Measurements from ENCODE around the gene C19orf38. TPM values are rescaled to one million over a fixed set of nuclear protein-coding genes. Genes with fewer than 3 reads are reported as not detected.

C19orf38 gene
- total and polyA plus RNA-seq, 2 of the 4 experiments (the other 2 are of a cell fraction), result 0.18 to 0.19 TPM

DNA sequence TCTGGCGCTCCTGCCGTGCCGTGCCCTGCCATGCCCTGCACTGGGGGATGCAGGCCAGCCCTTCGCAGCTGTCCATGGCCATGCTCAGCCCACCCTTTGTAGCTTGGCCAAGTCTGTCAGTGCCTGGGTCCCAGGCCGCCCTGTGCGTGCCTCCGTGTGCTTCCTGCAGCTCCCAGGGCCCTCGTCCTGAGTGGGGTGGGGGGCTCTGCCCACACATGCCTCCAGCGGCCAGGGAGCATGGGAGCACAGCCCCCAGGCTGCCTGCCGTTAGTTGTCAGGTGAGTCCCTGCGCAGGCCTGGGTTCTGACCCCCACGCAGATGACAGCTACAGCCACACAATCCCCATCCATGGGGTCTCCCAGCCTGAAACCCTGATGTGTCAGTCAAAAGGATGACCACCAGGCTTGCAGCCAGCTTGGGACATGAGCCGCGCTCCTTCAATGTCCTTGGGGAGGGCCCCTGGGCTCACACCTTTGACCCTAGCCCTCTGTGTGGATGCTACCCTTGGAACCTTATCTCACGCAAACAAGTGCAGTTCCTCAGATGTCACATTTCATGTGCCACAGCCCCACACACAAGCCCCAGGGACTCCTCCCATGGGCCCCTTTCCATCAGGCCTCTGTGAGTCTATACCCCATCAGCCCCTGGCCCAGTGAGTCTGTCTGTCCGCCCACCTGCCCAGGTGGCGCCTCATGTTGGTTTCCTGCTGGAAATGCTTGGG, 36.7 kb upstream of the C19orf38 start:
- Histone ChIP-seq H3K27me3 (ENCODE audit: control insufficient read depth, insufficient read depth, low read length) (no peaks in the 10 kb centered on the region), H3K27ac (ENCODE audit: insufficient read depth, low read length) (peak overlapping the region; percentile 7; the same call in 1 of the 2 replicates), H3K56ac (ENCODE audit: extremely low read depth, insufficient read depth, low read length) (no peak overlapping the region), H3K4ac (ENCODE audit: low read depth, low read length) (peak overlapping the region; percentile 66), H2AFZ (replicated peaks; ENCODE audit: low read length, poor library complexity) (no peak overlapping the region), H3K18ac (ENCODE audit: low read depth, low read length) (no peak overlapping the region), H4K8ac (ENCODE audit: low read depth in 2 of 2, low read length in 2 of 2) (peak overlapping the region in 1 of 2 experiments; percentile 38; a peak in 1 of 4 replicates), H2AK5ac (ENCODE audit: low read depth, low read length) (peak overlapping the region; percentile 98), H3K79me1 (ENCODE audit: low read depth in 1 of 2, low read length in 2 of 2) (peaks cover 14 to 58% of the 10 kb centered on the region in 2 experiments; a peak in 3 of 4 replicates), H3K4me2 (ENCODE audit: low read depth, low read length) (no peak overlapping the region), H3K9me1 (ENCODE audit: insufficient read depth, low read length) (peaks cover 9% of the 10 kb centered on the region), H4K5ac (ENCODE audit: low read depth, low read length) (no peak overlapping the region), H3K4me1 (ENCODE audit: control insufficient read depth, insufficient read depth, low read length) (peaks cover 22% of the 10 kb centered on the region), H2BK5ac (ENCODE audit: low read depth, low read length, poor library complexity, severe bottlenecking) (peak overlapping the region; percentile 99), H2AK9ac (replicated peaks; ENCODE audit: low read depth, low read length, poor library complexity) (peak overlapping the region; percentile 76), H3K9ac (ENCODE audit: low read depth, low read length) (no peak overlapping the region), H4K20me1 (ENCODE audit: insufficient read depth, low read length) (peaks cover 3% of the 10 kb centered on the region), H2BK120ac (ENCODE audit: low read depth, low read length) (no peak overlapping the region), H4K91ac (ENCODE audit: insufficient read depth, low read depth, low read length) (no peak overlapping the region), H3K14ac (replicated peaks; ENCODE audit: low read depth, low read length) (no peak overlapping the region), H2BK20ac (ENCODE audit: low read depth, low read length) (no peak overlapping the region), H3K23ac (ENCODE audit: low read depth, low read length) (no peak overlapping the region), H3K9me3 (ENCODE audit: control insufficient read depth, insufficient read depth, low read length) (no peaks in the 10 kb centered on the region), H3K4me3 (ENCODE audit: insufficient read depth, low read depth, low read length) (no peak overlapping the region), H2BK15ac (ENCODE audit: low read depth, low read length) (no peak overlapping the region), H3K36me3 (ENCODE audit: control insufficient read depth, insufficient read depth, low read length) (peaks cover 59% of the 10 kb centered on the region)
- ATAC-seq (ENCODE audit: low read depth), result no peak
- BruUV-seq (replicated peaks), result no TSS peak
- intact Hi-C loops (cut with micrococcal nuclease), result no loop called here
- POLR2A ChIA-PET (ENCODE audit: unreplicated experiment), result no interaction called here
- dilution Hi-C loops (cut with HindIII; ENCODE audit: low sequenced_read_pairs, unreplicated experiment), result no loop called here
- WGBS, 2 experiments (ENCODE audit: extremely low coverage in 2 of 2, insufficient read length in 1 of 2), result 95% methylated on average over 15 of the region's 17 CpGs; no CpG with 5 or more reads in 1 of the 2 experiments
- CTCF ChIA-PET, result no interaction called here
- no peak for DNase-seq
- in situ Hi-C loops (cut with MboI; ENCODE audit: low sequenced_read_pairs), result no loop called here
- no peak for TF ChIP-seq CEBPB (IDR thresholded peaks at IDR 0.05; ENCODE audit: low read depth, low read length)
- no peak for TF ChIP-seq MAFK (IDR thresholded peaks at IDR 0.05; ENCODE audit: low read depth, low read length)
- TF ChIP-seq RFX5 (IDR thresholded peaks at IDR 0.05; ENCODE audit: low read depth, low read length), result no peak
- TF ChIP-seq MAZ (IDR thresholded peaks at IDR 0.05; ENCODE audit: borderline replicate concordance, low read depth, low read length), result no peak
- no peak for TF ChIP-seq RCOR1 (IDR thresholded peaks at IDR 0.05; ENCODE audit: insufficient replicate concordance, low read length)
- TF ChIP-seq NFE2L2 (IDR thresholded peaks at IDR 0.05; ENCODE audit: low read depth, low read length), result no peak
- no peak for TF ChIP-seq SMC3 (IDR thresholded peaks at IDR 0.05; ENCODE audit: low read depth, low read length)
- TF ChIP-seq BHLHE40 (IDR thresholded peaks at IDR 0.05; ENCODE audit: low read depth, low read length), result no peak
- TF ChIP-seq, protein P1, sequence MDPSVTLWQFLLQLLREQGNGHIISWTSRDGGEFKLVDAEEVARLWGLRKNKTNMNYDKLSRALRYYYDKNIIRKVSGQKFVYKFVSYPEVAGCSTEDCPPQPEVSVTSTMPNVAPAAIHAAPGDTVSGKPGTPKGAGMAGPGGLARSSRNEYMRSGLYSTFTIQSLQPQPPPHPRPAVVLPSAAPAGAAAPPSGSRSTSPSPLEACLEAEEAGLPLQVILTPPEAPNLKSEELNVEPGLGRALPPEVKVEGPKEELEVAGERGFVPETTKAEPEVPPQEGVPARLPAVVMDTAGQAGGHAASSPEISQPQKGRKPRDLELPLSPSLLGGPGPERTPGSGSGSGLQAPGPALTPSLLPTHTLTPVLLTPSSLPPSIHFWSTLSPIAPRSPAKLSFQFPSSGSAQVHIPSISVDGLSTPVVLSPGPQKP (IDR thresholded peaks at IDR 0.05; ENCODE audit: borderline replicate concordance, low read depth, low read length), result no peak
- TF ChIP-seq, protein P2, sequence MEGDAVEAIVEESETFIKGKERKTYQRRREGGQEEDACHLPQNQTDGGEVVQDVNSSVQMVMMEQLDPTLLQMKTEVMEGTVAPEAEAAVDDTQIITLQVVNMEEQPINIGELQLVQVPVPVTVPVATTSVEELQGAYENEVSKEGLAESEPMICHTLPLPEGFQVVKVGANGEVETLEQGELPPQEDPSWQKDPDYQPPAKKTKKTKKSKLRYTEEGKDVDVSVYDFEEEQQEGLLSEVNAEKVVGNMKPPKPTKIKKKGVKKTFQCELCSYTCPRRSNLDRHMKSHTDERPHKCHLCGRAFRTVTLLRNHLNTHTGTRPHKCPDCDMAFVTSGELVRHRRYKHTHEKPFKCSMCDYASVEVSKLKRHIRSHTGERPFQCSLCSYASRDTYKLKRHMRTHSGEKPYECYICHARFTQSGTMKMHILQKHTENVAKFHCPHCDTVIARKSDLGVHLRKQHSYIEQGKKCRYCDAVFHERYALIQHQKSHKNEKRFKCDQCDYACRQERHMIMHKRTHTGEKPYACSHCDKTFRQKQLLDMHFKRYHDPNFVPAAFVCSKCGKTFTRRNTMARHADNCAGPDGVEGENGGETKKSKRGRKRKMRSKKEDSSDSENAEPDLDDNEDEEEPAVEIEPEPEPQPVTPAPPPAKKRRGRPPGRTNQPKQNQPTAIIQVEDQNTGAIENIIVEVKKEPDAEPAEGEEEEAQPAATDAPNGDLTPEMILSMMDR (conservative IDR thresholded peaks at IDR 0.05; ENCODE audit: low read depth, low read length), result no peak
- TF ChIP-seq FOS (IDR thresholded peaks at IDR 0.05; ENCODE audit: low read depth, low read length), result no peak
- TF ChIP-seq MXI1 (IDR thresholded peaks at IDR 0.05; ENCODE audit: borderline replicate concordance, low read depth, low read length), result no peak
- TF ChIP-seq POLR2A (IDR thresholded peaks at IDR 0.05; ENCODE audit: low read depth, low read length), result no peak
- TF ChIP-seq, protein P3, sequence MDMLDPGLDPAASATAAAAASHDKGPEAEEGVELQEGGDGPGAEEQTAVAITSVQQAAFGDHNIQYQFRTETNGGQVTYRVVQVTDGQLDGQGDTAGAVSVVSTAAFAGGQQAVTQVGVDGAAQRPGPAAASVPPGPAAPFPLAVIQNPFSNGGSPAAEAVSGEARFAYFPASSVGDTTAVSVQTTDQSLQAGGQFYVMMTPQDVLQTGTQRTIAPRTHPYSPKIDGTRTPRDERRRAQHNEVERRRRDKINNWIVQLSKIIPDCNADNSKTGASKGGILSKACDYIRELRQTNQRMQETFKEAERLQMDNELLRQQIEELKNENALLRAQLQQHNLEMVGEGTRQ (IDR thresholded peaks at IDR 0.05; ENCODE audit: low read depth, low read length), result no peak
- TF ChIP-seq RAD21 (IDR thresholded peaks at IDR 0.05; ENCODE audit: low read length), result no peak
- no peak for TF ChIP-seq CHD1 (IDR thresholded peaks at IDR 0.05; ENCODE audit: low read depth, low read length)

Data from IMR-90 (cell line).